ENCODE measurements around the gene MAMDC2. TPM values are rescaled to one million over a fixed set of nuclear protein-coding genes. Genes with fewer than 3 reads are reported as not detected.
"Not testable (repeated sequence)": the region's sequence is repeated elsewhere in the genome, so short reads cannot be mapped to it uniquely, and the experiment has no call there.

Gene MAMDC2
- total RNA-seq, 1 donor from 2014 or later = not detected

DNA sequence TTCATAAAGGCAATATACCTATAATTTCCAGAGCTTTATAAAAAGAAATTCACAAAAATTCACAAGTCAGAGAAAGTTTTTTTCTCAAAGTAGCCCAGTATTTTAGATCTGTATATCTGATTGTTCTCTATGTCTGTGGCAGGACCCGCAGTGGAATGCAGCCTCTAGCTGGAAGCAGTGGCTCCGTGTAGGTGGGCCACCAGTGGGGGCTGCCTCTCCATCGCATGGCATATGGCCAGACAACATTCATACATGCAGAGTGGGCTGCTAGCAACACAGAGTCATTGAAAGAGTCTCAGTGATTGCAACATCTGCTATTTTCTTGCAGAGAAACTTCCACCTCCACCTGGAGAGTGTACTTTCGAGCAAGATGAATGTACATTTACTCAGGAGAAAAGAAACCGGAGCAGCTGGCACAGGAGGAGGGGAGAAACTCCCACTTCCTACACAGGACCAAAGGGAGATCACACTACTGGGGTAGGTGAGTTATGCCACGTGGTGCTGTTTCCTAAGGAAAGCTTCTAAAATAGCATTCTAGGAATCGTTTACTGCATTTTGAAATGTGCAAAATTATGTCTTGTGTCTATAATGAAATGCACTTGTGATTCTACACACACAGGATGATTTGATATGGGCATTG lies 126.6 kb downstream of the MAMDC2 start:
- no peak for DNase-seq (ENCODE audit: low spot score)
- H3K27ac Mint-ChIP-seq = no peak overlapping the region
- H3K4me1 Mint-ChIP-seq (ENCODE audit: low read depth) = no peaks in the 10 kb centered on the region
- H3K36me3 Mint-ChIP-seq (ENCODE audit: low read depth) = no peaks in the 10 kb centered on the region
- no peaks in the 10 kb centered on the region for H3K9me3 Mint-ChIP-seq
- H3K27me3 Mint-ChIP-seq (ENCODE audit: low read depth) = no peaks in the 10 kb centered on the region
- no peak overlapping the region for H3K4me3 Mint-ChIP-seq (ENCODE audit: low read depth)
- intact Hi-C loops (cut with micrococcal nuclease) = no loop called here

DNA sequence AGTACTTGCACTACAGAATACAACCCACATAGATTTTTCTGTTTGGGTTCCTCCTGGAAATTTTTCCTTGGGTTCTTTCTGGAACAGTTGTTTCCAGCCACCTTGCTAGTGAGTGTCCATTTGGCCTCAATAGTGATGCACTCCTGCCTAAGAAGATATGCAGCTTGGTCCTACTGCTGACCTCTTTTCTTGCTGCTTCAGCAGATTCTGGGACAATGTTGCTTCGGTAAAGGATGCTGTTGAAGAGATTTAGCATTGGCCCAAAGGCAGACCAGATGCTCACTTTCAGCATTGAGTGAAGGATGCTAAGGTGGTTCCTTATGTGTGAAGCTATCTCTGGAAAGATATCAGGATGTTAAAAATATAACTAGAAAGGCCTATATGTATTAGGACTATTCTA lies 128.9 kb downstream of the MAMDC2 start:
- no peak overlapping the region for H3K4me3 Mint-ChIP-seq (ENCODE audit: low read depth)
- no peak for DNase-seq (ENCODE audit: low spot score)
- H3K27ac Mint-ChIP-seq = no peak overlapping the region
- H3K9me3 Mint-ChIP-seq = no peaks in the 10 kb centered on the region
- intact Hi-C loops (cut with micrococcal nuclease) = no loop called here
- no peaks in the 10 kb centered on the region for H3K4me1 Mint-ChIP-seq (ENCODE audit: low read depth)
- no peaks in the 10 kb centered on the region for H3K27me3 Mint-ChIP-seq (ENCODE audit: low read depth)
- no peaks in the 10 kb centered on the region for H3K36me3 Mint-ChIP-seq (ENCODE audit: low read depth)

DNA sequence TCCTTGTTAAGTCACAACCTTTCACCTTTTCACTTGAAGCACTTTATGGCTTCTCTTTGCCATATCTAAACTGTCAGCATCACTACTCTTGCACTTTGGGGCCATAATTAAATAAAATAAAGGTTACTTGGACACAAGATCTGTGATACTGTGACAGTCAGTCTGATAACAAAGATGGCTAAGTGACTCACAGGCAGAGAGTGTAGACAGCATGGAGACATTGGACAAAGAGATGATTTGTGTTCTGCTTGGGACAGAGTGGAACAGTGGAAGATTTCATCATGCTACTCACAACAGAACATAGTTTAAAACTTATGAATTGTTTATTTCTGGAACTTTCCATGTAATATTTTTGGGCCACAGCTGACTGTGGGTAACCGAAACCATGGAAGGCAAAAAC lies 133.5 kb downstream of the MAMDC2 start:
- H3K4me3 Mint-ChIP-seq (ENCODE audit: low read depth) = no peak overlapping the region
- no peaks in the 10 kb centered on the region for H3K4me1 Mint-ChIP-seq (ENCODE audit: low read depth)
- no peaks in the 10 kb centered on the region for H3K27me3 Mint-ChIP-seq (ENCODE audit: low read depth)
- H3K36me3 Mint-ChIP-seq (ENCODE audit: low read depth) = no peaks in the 10 kb centered on the region
- H3K27ac Mint-ChIP-seq = no peak overlapping the region
- no peaks in the 10 kb centered on the region for H3K9me3 Mint-ChIP-seq
- no peak for DNase-seq (ENCODE audit: low spot score)
- intact Hi-C loops (cut with micrococcal nuclease) = no loop called here

DNA sequence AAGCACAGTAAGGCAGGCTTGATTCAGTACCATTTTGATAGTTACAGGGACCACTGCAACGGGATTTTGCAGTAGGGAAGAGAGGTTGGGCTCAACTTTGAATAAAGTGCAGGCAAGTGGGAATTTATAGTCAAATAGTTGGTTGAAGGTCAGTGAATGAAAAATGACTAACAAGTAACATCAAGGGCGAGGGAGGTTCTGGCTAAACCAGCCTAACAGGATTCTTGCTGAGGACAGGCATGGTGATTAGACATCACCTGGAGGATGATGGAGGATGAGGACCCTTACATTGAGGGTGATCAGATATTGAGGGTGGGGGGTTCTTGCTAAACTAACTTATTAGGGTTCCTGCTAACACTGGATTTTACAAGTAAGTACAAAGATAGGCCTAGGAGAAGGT lies 149.1 kb downstream of the MAMDC2 start:
- no peak overlapping the region for H3K27ac Mint-ChIP-seq
- no peaks in the 10 kb centered on the region for H3K4me1 Mint-ChIP-seq (ENCODE audit: low read depth)
- no peaks in the 10 kb centered on the region for H3K9me3 Mint-ChIP-seq
- no peaks in the 10 kb centered on the region for H3K36me3 Mint-ChIP-seq (ENCODE audit: low read depth)
- intact Hi-C loops (cut with micrococcal nuclease) = no loop called here
- no peak for DNase-seq (ENCODE audit: low spot score)
- no peak overlapping the region for H3K4me3 Mint-ChIP-seq (ENCODE audit: low read depth)
- peaks cover 3% of the 10 kb centered on the region for H3K27me3 Mint-ChIP-seq (ENCODE audit: low read depth)

DNA sequence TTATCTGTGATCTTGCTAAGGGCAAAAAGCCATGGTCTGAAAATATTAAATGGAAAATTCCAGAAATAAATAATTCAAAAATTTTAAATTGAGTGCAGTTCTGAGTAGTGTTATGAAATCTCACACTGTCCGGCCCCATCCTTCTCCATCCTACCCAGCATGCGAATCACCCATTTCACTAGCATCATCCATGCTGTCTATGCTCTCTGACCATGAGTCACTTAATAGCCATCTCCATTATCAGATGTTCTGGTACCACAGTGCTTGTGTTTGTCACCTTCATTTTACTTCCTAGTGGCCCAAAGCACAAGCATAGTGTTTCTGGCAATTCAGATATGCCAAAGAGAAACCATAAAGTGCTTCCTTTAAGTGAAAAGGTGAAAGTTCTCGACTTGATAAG lies 151.8 kb downstream of the MAMDC2 start:
- Mint-ChIP-seq H3K27me3 (ENCODE audit: low read depth) (no peaks in the 10 kb centered on the region), H3K9me3 (no peaks in the 10 kb centered on the region), H3K27ac (no peak overlapping the region), H3K36me3 (ENCODE audit: low read depth) (no peaks in the 10 kb centered on the region), H3K4me1 (ENCODE audit: low read depth) (no peaks in the 10 kb centered on the region), H3K4me3 (ENCODE audit: low read depth) (no peak overlapping the region)
- intact Hi-C loops (cut with micrococcal nuclease) = no loop called here
- no peak for DNase-seq (ENCODE audit: low spot score)

DNA sequence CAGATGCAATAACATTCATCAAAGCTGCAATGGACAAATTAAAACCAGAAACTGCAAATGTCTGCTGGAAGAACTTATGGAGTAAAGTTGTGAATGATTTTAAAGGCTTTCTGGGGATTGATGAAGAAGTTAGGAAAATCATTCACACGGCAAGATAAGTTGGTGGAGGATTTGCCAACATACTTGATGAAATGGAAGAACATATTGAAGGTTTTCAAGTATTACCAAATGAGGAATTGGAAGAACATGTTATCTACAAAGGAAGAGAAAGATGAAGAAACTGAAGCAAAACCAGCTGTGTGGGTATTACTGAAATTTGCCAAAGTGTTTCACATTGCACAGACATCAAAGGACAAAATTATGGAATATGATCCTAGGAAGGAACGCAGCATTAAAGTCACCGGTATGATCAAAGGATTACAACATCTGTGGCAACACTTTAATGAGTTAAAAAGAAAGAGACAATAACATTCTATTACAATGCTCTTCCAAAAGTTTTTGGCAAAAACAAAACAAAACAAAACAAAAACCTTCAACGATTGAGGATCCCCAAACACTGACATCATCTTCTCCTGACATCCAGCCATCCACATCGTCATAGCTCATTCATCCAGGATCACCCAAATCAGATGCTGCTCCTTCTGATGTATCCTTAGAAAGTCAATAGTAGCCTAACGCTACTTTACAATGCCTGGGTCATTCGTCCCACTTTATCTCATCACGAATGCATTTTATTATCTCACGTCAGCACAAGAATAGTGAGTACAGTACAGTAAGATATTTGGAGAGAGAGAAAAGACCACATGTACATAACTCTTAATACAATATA lies 153.8 kb downstream of the MAMDC2 start:
- intact Hi-C loops (cut with micrococcal nuclease) = no loop called here
- H3K4me1 Mint-ChIP-seq (ENCODE audit: low read depth) = no peaks in the 10 kb centered on the region
- H3K27ac Mint-ChIP-seq = no peak overlapping the region
- no peaks in the 10 kb centered on the region for H3K27me3 Mint-ChIP-seq (ENCODE audit: low read depth)
- H3K36me3 Mint-ChIP-seq (ENCODE audit: low read depth) = no peaks in the 10 kb centered on the region
- no peak for DNase-seq (ENCODE audit: low spot score)
- no peak overlapping the region for H3K4me3 Mint-ChIP-seq (ENCODE audit: low read depth)
- H3K9me3 Mint-ChIP-seq = no peaks in the 10 kb centered on the region

DNA sequence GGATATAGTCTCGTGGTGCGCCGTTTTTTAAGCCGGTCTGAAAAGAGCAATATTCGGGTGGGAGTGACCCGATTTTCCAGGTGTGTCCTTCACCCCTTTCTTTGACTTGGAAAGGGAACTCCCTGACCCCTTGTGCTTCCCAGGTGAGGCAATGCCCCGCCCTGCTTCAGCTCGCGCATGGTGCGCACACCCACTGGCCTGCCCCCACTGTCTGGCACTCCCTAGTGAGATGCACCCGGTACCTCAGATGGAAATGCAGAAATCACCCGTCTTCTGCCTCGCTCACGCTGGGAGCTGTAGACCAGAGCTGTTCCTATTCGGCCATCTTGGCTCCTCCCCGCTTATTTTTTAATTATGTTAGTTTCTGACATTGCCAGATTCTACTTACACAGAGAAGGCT lies 161.1 kb downstream of the MAMDC2 start:
- H3K9me3 Mint-ChIP-seq; H3K36me3 Mint-ChIP-seq (ENCODE audit: low read depth); H3K27me3 Mint-ChIP-seq (ENCODE audit: low read depth); H3K4me3 Mint-ChIP-seq (ENCODE audit: low read depth); DNase-seq (ENCODE audit: low spot score); H3K4me1 Mint-ChIP-seq (ENCODE audit: low read depth); H3K27ac Mint-ChIP-seq; intact Hi-C loops (cut with micrococcal nuclease): not testable (repeated sequence)

DNA sequence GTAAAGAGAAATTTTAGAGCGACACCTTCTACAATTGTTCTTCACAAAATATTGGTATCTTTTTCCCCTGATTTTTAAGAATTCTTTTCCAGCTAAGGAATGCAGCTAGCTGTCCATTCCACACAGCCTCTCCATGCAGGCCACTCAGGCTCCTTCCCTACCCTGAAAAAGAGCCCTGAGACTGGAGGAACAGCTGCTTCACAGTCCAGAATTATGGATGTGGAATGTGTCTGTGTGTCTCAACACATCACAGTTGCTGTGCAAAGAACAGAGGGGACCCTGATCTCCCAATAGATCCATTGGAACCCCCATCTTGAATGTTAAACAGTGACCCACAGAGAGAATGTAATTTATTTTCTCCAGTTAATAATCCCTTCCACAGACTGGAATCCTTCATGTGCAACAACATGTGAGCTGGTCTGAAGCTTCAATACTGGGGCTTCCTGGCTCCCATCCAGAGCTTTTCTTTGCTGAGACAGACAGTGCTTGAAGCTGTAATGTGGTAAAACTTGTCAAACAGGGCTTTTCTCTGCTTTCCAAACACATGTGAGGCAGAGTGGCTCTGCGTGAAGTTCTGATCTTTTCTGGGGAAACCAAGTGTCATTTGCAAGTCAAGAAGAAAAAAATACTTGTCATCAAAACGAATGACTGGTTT lies 161.8 kb downstream of the MAMDC2 start:
- intact Hi-C loops (cut with micrococcal nuclease) = no loop called here
- H3K9me3 Mint-ChIP-seq = peaks cover 6% of the 10 kb centered on the region
- no peaks in the 10 kb centered on the region for H3K4me1 Mint-ChIP-seq (ENCODE audit: low read depth)
- no peak overlapping the region for H3K4me3 Mint-ChIP-seq (ENCODE audit: low read depth)
- no peak overlapping the region for H3K27ac Mint-ChIP-seq
- no peaks in the 10 kb centered on the region for H3K27me3 Mint-ChIP-seq (ENCODE audit: low read depth)
- DNase-seq (ENCODE audit: low spot score) = no peak
- no peaks in the 10 kb centered on the region for H3K36me3 Mint-ChIP-seq (ENCODE audit: low read depth)

DNA sequence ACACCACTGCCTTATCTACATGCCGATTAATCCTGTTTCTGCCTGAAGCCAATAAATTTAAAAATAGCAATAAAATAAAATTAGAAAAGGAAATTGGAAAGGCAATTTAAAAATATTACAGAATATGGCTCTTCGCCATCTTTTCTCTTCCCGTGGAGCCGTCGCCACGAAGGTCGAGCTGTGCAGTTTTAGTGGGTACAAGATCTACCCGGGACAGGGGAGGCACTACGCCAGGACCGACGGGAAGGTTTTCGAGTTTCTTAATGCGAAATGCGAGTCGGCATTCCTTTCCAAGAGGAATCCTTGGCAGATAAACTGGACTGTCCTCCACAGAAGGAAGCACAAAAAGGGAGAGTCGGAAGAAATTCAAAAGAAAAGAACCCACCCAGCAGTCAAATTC lies 173.4 kb downstream of the MAMDC2 start:
- intact Hi-C loops (cut with micrococcal nuclease) = no loop called here
- Mint-ChIP-seq H3K4me3 (ENCODE audit: low read depth) (no peak overlapping the region), H3K36me3 (ENCODE audit: low read depth) (no peaks in the 10 kb centered on the region), H3K27me3 (ENCODE audit: low read depth) (no peaks in the 10 kb centered on the region), H3K27ac (no peak overlapping the region), H3K9me3 (peaks cover 3% of the 10 kb centered on the region), H3K4me1 (ENCODE audit: low read depth) (no peaks in the 10 kb centered on the region)
- no peak for DNase-seq (ENCODE audit: low spot score)

DNA sequence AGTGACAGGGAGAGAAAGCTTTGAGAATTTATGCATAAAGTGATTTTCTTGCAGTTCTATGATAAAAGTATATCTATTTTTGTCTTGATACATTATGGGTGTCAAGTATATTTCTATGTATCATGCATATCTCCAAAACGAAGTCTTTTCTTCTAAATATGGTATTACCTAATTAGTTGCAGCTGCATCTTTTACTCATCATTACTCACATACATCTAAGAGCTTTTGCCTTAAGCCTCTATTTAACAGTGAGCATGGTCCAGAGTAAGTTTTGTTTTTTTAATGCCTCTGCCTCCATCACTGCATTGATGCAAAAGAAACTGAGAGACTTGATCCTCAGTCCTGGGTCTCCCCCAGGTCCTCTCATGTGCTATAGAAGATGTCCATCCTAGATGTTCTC lies 175.1 kb downstream of the MAMDC2 start:
- Mint-ChIP-seq H3K27me3 (ENCODE audit: low read depth) (no peaks in the 10 kb centered on the region), H3K27ac (no peak overlapping the region), H3K36me3 (ENCODE audit: low read depth) (no peaks in the 10 kb centered on the region), H3K9me3 (no peaks in the 10 kb centered on the region), H3K4me1 (ENCODE audit: low read depth) (no peaks in the 10 kb centered on the region), H3K4me3 (ENCODE audit: low read depth) (no peak overlapping the region)
- DNase-seq (ENCODE audit: low spot score) = no peak
- intact Hi-C loops (cut with micrococcal nuclease) = no loop called here

DNA sequence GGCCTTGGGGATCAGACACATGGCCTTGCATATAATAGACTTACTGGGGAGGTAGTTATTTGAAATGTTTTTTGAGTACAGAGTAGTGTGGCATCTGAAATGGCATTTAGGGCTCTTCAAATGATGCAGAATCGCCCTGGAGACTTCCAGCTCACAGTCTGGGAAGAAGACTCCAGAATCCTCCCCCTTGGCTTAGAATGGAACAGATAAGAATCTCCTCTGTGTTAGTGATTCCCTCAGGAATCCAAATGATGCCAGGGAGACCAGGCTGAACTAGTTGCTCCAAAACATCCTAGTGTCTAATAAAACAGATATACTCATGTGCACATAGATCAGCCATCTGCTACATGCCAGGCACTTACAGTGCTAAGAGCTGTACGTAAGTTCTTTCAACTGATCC lies 176.6 kb downstream of the MAMDC2 start:
- Mint-ChIP-seq H3K27ac (no peak overlapping the region), H3K27me3 (ENCODE audit: low read depth) (no peaks in the 10 kb centered on the region), H3K4me3 (ENCODE audit: low read depth) (no peak overlapping the region), H3K9me3 (no peaks in the 10 kb centered on the region), H3K4me1 (ENCODE audit: low read depth) (no peaks in the 10 kb centered on the region), H3K36me3 (ENCODE audit: low read depth) (no peaks in the 10 kb centered on the region)
- intact Hi-C loops (cut with micrococcal nuclease) = loop anchor here (10.0 kb wide), 1 partner anchor 245 kb away; no protein-coding TSS in a partner anchor
- DNase-seq (ENCODE audit: low spot score) = no peak

DNA sequence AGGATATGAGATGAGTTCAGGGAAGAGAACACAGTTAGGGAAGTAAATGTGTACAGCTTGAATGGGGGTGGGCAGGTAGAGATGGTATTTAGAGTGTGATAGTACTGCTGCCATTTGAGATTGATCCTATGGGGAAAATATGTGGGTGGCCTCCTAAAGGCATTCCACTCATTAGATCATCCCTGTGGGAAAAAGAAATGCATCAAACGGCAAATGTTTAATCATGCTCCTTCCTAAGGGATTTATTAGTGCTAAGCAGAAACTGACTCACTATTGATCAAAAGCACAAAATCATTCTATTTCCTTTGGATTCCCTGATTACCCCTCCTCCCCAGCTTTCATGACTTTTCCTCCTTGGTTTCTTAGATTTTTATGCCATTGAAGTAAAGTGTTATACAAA lies 178.7 kb downstream of the MAMDC2 start:
- no peaks in the 10 kb centered on the region for H3K9me3 Mint-ChIP-seq
- H3K4me1 Mint-ChIP-seq (ENCODE audit: low read depth) = no peaks in the 10 kb centered on the region

DNA sequence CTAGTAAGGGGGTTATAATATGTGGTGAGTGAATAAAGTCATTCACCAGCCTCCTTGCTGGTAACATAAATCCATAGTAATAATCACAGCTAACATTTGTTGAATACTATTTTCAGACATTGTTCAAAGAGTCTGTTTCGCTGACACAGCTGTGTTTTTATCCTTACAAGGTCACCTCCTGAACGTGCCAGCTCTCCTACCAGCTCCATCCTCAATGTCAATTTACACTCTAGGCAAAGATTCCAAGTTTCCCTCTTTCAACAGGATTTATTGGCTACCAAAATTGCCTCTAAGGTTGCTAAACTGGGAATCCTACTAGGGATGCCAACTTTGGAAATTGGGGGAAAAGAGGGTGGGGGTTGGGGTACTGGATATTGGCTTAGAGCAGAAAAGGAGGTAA lies 184.5 kb downstream of the MAMDC2 start:
- no peak for DNase-seq (ENCODE audit: low spot score)
- H3K27ac Mint-ChIP-seq = no peak overlapping the region
- peaks cover 3% of the 10 kb centered on the region for H3K27me3 Mint-ChIP-seq (ENCODE audit: low read depth)
- intact Hi-C loops (cut with micrococcal nuclease) = loop anchor here (10.0 kb wide), 1 partner anchor 253 kb away; no protein-coding TSS in a partner anchor
- H3K4me1 Mint-ChIP-seq (ENCODE audit: low read depth) = no peaks in the 10 kb centered on the region
- no peaks in the 10 kb centered on the region for H3K9me3 Mint-ChIP-seq
- H3K36me3 Mint-ChIP-seq (ENCODE audit: low read depth) = no peaks in the 10 kb centered on the region
- H3K4me3 Mint-ChIP-seq (ENCODE audit: low read depth) = no peak overlapping the region

More for the DNA sequence above, 178.7 kb downstream of the MAMDC2 start:
- H3K27ac Mint-ChIP-seq = no peak overlapping the region
- no peak for DNase-seq (ENCODE audit: low spot score)
- intact Hi-C loops (cut with micrococcal nuclease) = loop anchor here (10.0 kb wide), 1 partner anchor 248 kb away; no protein-coding TSS in a partner anchor
- peaks cover 3% of the 10 kb centered on the region for H3K27me3 Mint-ChIP-seq (ENCODE audit: low read depth)
- H3K4me3 Mint-ChIP-seq (ENCODE audit: low read depth) = no peak overlapping the region
- no peaks in the 10 kb centered on the region for H3K36me3 Mint-ChIP-seq (ENCODE audit: low read depth)
